OCI-LY7 (cell line): ENCODE data around the gene GMDS. TPM values are rescaled to one million over a fixed set of nuclear protein-coding genes. Genes with fewer than 3 reads are reported as not detected.

ENCODE experiments used
- BruUV-seq: library from RNA; stranded (reverse); fragments of 400-500 nt; replicated peaks from 2 replicates; lab custom pipeline; 2021; lab: Mats Ljungman, UMichigan
- CTCF ChIA-PET: fragments of 300-600 bp; sonication (Branson Sonifier 250); formaldehyde crosslinking; loops from one replicate; lab custom pipeline; 2022; ENCODE audit warnings: antibody characterized with exemption; ENCODE audit not compliant: unreplicated experiment; lab: Charles Lee
- POLR2A ChIA-PET: fragments of 300-600 bp; sonication (Branson Sonifier 250); formaldehyde crosslinking; loops from one replicate; lab custom pipeline; 2022; ENCODE audit warnings: antibody characterized with exemption; lab: Charles Lee
- DNase-seq: peaks from one replicate; pipeline ENCODE4 v3.0.0-alpha.2; 2015; ENCODE audit warnings: low spot score
- H2AFZ ChIP-seq: fragments of 200-600 bp; sonication (generic), shearing (Covaris generic); 2 replicates; pipeline ENCODE4 v1.6.1; 2014; ENCODE audit warnings: mild to moderate bottlenecking, antibody characterized with exemption, low read length, moderate library complexity
- H3K27ac ChIP-seq: fragments of 200-600 bp; sonication (generic); 2 replicates; pipeline ENCODE4 v1.5.1; 2014; ENCODE audit warnings: mixed run types, low read depth, mild to moderate bottlenecking, moderate library complexity, low read length, inconsistent platforms; ENCODE audit not compliant: poor library complexity, severe bottlenecking
- H3K36me3 ChIP-seq: fragments of 200-600 bp; sonication (generic); 2 replicates; pipeline ENCODE4 v1.6.1; 2014; ENCODE audit warnings: mild to moderate bottlenecking, antibody characterized with exemption, low read length, moderate library complexity, mixed read lengths; ENCODE audit not compliant: insufficient read depth
- H3K4me1 ChIP-seq: fragments of 200-600 bp; sonication (generic); 2 replicates; pipeline ENCODE4 v1.5.1; 2014; ENCODE audit warnings: mild to moderate bottlenecking, low read length; ENCODE audit not compliant: insufficient read depth, poor library complexity, severe bottlenecking
- H3K4me2 ChIP-seq: fragments of 200-600 bp; sonication (generic); 2 replicates; pipeline ENCODE4 v1.6.1; 2014; ENCODE audit warnings: mild to moderate bottlenecking, low read length
- H3K4me3 ChIP-seq: fragments of 200-600 bp; sonication (generic); 2 replicates; pipeline ENCODE4 v1.5.1; 2014; ENCODE audit warnings: mild to moderate bottlenecking, low read depth, low read length; ENCODE audit not compliant: poor library complexity, severe bottlenecking
- H3K79me2 ChIP-seq: fragments of 200-600 bp; sonication (generic); 2 replicates; pipeline ENCODE4 v1.6.1; 2016; ENCODE audit warnings: low read depth, mild to moderate bottlenecking, low read length, moderate library complexity, mixed read lengths; ENCODE audit not compliant: insufficient read depth
- H3K9me2 ChIP-seq: fragments of 200-600 bp; sonication (generic); 2 replicates; pipeline ENCODE4 v1.6.1; 2016; ENCODE audit warnings: mild to moderate bottlenecking, low read length, mixed read lengths; ENCODE audit not compliant: insufficient read depth
- H3K9me3 ChIP-seq: fragments of 200-600 bp; sonication (generic); 2 replicates; pipeline ENCODE4 v1.6.1; 2014; ENCODE audit warnings: mild to moderate bottlenecking, mixed run types, low read length, mixed read lengths
- H4K20me1 ChIP-seq: fragments of 200-600 bp; sonication (generic); 2 replicates; pipeline ENCODE4 v1.6.1; 2014; ENCODE audit warnings: mild to moderate bottlenecking, antibody characterized with exemption, low read length, moderate library complexity, mixed read lengths; ENCODE audit not compliant: insufficient read depth
- EZH2phosphoT487 ChIP-seq: fragments of 200-600 bp; sonication (generic); IDR thresholded peaks from 2 replicates; pipeline ENCODE4 v1.6.1; 2018; ENCODE audit warnings: low read depth, borderline replicate concordance, mild to moderate bottlenecking, mixed run types, antibody characterized with exemption, low read length, moderate library complexity, mixed read lengths
- intact Hi-C: fragments of 100-400 bp; cut with micrococcal nuclease; formaldehyde crosslinking; loops from one replicate; pipeline ENCODE4 v1.10.0; 2022; ENCODE audit not compliant: unreplicated experiment
- total RNA-seq, 2 experiments: library from RNA; depleted of rRNA in 1 of 2; stranded (reverse); fragments of >200 nt in 1 of 2; shearing (Covaris generic) in 1 of 2; gene quantifications; 2 replicates each; pipeline ENCODE4 v1.2.3, GENCODE V29; 2014 to 2022
- TF ChIP-seq, protein P1 (sequence below): fragments of 200-600 bp; sonication (generic); conservative IDR thresholded peaks from 2 replicates; pipeline ENCODE4 v1.5.1; 2014; ENCODE audit warnings: mild to moderate bottlenecking, antibody characterized with exemption, low read length, moderate library complexity, mixed read lengths

The GMDS gene
- total RNA-seq, 2 experiments from 2014 or later = 9.9 to 26.8 TPM

DNA sequence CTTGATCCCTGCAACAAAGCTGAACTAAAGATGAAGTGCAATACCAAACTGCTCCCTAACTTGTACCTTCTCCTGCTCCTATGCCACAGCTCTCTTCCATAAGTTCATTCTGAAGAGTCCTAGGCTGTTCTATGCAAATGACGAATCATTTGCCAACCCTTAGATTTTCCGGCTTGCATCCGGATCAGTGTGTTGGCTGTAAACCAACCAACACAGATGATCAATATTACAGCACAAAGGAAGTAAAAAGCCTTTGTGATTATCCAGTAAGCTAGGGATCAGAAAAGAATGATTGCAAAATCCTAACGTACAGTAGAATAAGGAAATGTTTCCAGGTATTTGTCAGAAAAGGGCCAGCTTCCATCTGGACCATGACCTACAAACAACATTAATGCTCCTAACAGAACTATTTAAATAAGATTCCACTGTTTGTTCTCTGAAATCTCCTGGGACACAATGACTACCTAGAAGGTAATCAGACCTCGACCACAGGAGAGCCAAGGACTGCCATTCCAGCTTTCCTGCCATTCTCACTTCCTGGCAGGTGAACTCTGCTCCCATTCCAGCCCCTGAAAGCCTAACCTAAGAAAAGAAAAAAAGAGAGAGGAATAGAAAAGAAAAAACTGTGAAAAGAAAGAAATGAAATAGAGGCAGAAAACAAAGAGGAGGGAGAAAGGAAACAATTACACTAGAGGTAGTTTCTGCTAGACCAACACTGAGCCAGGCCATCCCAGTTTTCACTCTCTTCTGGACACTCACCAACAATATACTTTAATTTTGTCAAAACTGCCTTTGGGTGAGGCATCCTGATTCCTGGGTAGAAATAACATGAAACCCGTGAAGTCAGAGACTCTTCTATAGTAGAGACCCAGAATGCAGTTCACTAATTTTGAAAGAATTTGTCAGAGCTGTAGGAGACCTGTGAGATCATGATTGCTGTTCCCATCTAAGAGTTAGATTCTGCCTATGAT is 19.7 kb downstream of the GMDS start:
- Histone ChIP-seq H3K79me2 (no peaks in the 10 kb centered on the region; the same call in 1 of the 2 replicates), H3K9me2 (no peaks in the 10 kb centered on the region), H3K4me1 (no peaks in the 10 kb centered on the region), H2AFZ (no peak overlapping the region), H3K27ac (no peak overlapping the region), H3K36me3 (no peaks in the 10 kb centered on the region), H3K4me3 (no peak overlapping the region), H3K4me2 (no peak overlapping the region), H3K9me3 (no peaks in the 10 kb centered on the region), H4K20me1 (no peaks in the 10 kb centered on the region; the same call in none of the 2 replicates)
- DNase-seq = no peak
- ChIA-PET CTCF (no interaction called here), POLR2A (interaction anchor here (0.5 kb wide), 1 partner anchor 422 kb away, joined by 3 read pairs; no protein-coding TSS in a partner anchor)
- BruUV-seq = no TSS peak
- TF ChIP-seq EZH2phosphoT487 = no peak
- TF ChIP-seq, protein P1, sequence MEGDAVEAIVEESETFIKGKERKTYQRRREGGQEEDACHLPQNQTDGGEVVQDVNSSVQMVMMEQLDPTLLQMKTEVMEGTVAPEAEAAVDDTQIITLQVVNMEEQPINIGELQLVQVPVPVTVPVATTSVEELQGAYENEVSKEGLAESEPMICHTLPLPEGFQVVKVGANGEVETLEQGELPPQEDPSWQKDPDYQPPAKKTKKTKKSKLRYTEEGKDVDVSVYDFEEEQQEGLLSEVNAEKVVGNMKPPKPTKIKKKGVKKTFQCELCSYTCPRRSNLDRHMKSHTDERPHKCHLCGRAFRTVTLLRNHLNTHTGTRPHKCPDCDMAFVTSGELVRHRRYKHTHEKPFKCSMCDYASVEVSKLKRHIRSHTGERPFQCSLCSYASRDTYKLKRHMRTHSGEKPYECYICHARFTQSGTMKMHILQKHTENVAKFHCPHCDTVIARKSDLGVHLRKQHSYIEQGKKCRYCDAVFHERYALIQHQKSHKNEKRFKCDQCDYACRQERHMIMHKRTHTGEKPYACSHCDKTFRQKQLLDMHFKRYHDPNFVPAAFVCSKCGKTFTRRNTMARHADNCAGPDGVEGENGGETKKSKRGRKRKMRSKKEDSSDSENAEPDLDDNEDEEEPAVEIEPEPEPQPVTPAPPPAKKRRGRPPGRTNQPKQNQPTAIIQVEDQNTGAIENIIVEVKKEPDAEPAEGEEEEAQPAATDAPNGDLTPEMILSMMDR = no peak
- intact Hi-C loops = no loop called here

DNA sequence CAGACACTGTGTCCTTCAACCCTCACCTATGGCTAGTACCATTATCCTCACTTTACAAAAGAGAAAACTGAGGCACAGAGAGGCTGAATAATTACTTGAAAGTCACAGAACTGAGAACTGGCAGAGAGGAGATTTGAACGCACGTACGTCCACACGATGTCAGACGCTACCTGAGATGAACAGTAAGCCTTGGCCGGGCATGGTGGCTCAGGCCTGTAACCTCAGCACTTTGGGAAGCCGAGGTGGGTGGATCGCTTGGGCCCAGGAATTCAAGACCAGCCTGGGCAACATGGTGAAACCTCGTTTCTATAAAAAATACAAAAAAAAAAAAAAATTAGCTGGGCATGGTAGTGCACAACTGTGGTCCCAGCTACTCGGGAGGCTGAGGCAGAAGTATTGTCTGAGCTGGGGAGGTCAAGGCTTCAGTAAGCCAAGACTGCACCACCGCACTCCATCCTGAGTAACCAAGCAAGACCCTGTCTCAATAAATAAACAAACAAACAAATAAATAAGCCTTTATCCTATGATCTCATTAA is 20.5 kb downstream of the GMDS start:
- Histone ChIP-seq H3K4me2 (no peak overlapping the region), H3K9me2 (no peaks in the 10 kb centered on the region), H4K20me1 (no peaks in the 10 kb centered on the region; the same call in none of the 2 replicates), H3K36me3 (no peaks in the 10 kb centered on the region), H3K79me2 (no peaks in the 10 kb centered on the region), H3K4me3 (no peak overlapping the region), H3K4me1 (no peaks in the 10 kb centered on the region), H3K9me3 (no peaks in the 10 kb centered on the region), H3K27ac (no peak overlapping the region), H2AFZ (no peak overlapping the region)
- POLR2A ChIA-PET = interaction anchor here (0.5 to 0.6 kb wide), 2 partner anchors 36 to 423 kb away, joined by 3 read pairs; no protein-coding TSS in a partner anchor
- BruUV-seq = no TSS peak
- DNase-seq = no peak
- CTCF ChIA-PET = no interaction called here
- TF ChIP-seq, protein P1 = no peak
- no peak for TF ChIP-seq EZH2phosphoT487
- intact Hi-C loops = no loop called here
